Thyroid gland (tissue), 4 donors: ENCODE data around the gene IFT22. TPM values are rescaled to one million over a fixed set of nuclear protein-coding genes. Genes with fewer than 3 reads are reported as not detected.
"Not testable (repeated sequence)": the region's sequence is repeated elsewhere in the genome, so short reads cannot be mapped to it uniquely, and the experiment has no call there.

Experiments
- DNase-seq, 2 donors: peaks; one replicate each; pipeline ENCODE4 v3.0.0-alpha.2; 2019
- H3K27ac ChIP-seq, 3 donors: fragments of 200-600 bp; sonication (generic); 1 replicate in 2 of 3; 2 replicates in 1 of 3; pipeline ENCODE4 v1.5.1; 2016 to 2019; ENCODE audit warnings: mild to moderate bottlenecking in 1 of 3, moderate library complexity in 1 of 3
- H3K27me3 ChIP-seq: fragments of 200-600 bp; sonication (generic); one replicate; pipeline ENCODE4 v1.5.1; 2019
- H3K36me3 ChIP-seq, 2 donors: fragments of 200-600 bp; sonication (generic); one replicate each; pipeline ENCODE4 v1.5.1; 2016 to 2019
- H3K4me1 ChIP-seq, 2 donors: fragments of 200-600 bp; sonication (generic); one replicate each; pipeline ENCODE4 v1.5.1; 2017 to 2019
- H3K4me3 ChIP-seq, 3 donors: fragments of 200-600 bp; sonication (generic); replicated peaks in 1 of 3; 1 replicate in 2 of 3; 2 replicates in 1 of 3; pipeline ENCODE4 v1.5.1; 2016; ENCODE audit warnings: mild to moderate bottlenecking in 1 of 3
- H3K9me3 ChIP-seq: fragments of 200-600 bp; sonication (generic); one replicate; pipeline ENCODE4 v1.5.1; 2017
- POLR2A ChIP-seq, 2 donors: fragments of 450-650 bp; IDR thresholded peaks; one replicate each; pipeline ENCODE4 v1.6.1; 2017; ENCODE audit warnings: antibody characterized with exemption in 2 of 2, mild to moderate bottlenecking in 2 of 2, moderate library complexity in 1 of 2
- WGBS, 2 donors: methylation state at CpG; one replicate each; pipeline ENCODE4 v1.1.5; 2017; 5-methylcytosine and 5-hydroxymethylcytosine counted together
- intact Hi-C: fragments of 100-400 bp; cut with DNase I; formaldehyde crosslinking; loops from one replicate; pipeline ENCODE4 v1.15.1; 2023
- total RNA-seq, 4 donors: library from RNA; depleted of rRNA; stranded (reverse); fragments of >200 nt; gene quantifications; one replicate each; pipeline ENCODE4 v1.2.3, GENCODE V29; 2016
- TF ChIP-seq, protein P1 (sequence below), 6 experiments: fragments of 200-600 bp in 3 of 6; fragments of 450-650 bp in 3 of 6; sonication (generic) in 3 of 6; IDR thresholded peaks; one replicate each; pipeline ENCODE4 v1.5.1; 2016 to 2019; ENCODE audit warnings: antibody characterized with exemption in 6 of 6, mild to moderate bottlenecking in 2 of 6, inconsistent platforms in 1 of 6, moderate library complexity in 1 of 6

IFT22 gene
- total RNA-seq, 4 donors from 2014 or later = 48.2 to 57.2 (median 55.4) TPM

DNA sequence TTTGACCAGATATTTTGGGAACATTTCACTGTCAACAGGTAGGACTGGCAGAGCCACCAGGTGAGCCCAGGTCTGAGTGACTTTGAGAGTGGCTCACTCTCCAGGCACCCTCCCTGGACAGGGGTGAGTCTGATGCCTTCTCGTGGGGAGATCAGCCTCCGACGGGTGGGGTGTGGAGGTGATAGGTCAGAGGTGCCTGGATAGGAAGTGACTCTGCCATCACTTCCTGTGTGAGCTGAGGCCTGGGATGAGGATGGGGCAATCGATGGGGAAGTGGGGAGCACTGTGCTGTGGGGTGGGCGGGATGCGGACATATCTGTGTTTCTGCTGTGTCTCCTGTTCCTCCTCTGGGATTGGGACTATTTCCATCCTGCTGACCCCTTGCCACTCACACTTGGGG is 34.6 kb downstream of the IFT22 start:
- WGBS, 2 donors = 78 to 79% methylated on average over 6 of the region's 6 CpGs
- no peaks in the 10 kb centered on the region for H3K9me3 ChIP-seq
- peaks cover 0 to 4% of the 10 kb centered on the region in 2 donors for H3K4me1 ChIP-seq
- no peaks in the 10 kb centered on the region for H3K36me3 ChIP-seq
- TF ChIP-seq, protein P1, sequence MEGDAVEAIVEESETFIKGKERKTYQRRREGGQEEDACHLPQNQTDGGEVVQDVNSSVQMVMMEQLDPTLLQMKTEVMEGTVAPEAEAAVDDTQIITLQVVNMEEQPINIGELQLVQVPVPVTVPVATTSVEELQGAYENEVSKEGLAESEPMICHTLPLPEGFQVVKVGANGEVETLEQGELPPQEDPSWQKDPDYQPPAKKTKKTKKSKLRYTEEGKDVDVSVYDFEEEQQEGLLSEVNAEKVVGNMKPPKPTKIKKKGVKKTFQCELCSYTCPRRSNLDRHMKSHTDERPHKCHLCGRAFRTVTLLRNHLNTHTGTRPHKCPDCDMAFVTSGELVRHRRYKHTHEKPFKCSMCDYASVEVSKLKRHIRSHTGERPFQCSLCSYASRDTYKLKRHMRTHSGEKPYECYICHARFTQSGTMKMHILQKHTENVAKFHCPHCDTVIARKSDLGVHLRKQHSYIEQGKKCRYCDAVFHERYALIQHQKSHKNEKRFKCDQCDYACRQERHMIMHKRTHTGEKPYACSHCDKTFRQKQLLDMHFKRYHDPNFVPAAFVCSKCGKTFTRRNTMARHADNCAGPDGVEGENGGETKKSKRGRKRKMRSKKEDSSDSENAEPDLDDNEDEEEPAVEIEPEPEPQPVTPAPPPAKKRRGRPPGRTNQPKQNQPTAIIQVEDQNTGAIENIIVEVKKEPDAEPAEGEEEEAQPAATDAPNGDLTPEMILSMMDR (IDR thresholded peaks at IDR 0.05) = no peak
- TF ChIP-seq POLR2A (IDR thresholded peaks at IDR 0.05) = no peak
- no peaks in the 10 kb centered on the region for H3K27me3 ChIP-seq
- no peak overlapping the region for H3K27ac ChIP-seq
- no peak overlapping the region for H3K4me3 ChIP-seq
- intact Hi-C loops = no loop called here
- no peak for DNase-seq

- intact Hi-C loops, H3K27me3 ChIP-seq, H3K27ac ChIP-seq, H3K4me1 ChIP-seq, H3K9me3 ChIP-seq, H3K36me3 ChIP-seq, H3K4me3 ChIP-seq: not testable (repeated sequence)
- WGBS, 2 donors = 22 to 46% methylated on average over 3 of the region's 3 CpGs
- peak; percentile 94 for DNase-seq
- TF ChIP-seq, protein P1 (IDR thresholded peaks at IDR 0.05) = peak in 1 of 6 experiments; percentile 22
These were observed 35.7 kb downstream of the IFT22 start for GRCh38 chr7:101285880-101286279.

DNA sequence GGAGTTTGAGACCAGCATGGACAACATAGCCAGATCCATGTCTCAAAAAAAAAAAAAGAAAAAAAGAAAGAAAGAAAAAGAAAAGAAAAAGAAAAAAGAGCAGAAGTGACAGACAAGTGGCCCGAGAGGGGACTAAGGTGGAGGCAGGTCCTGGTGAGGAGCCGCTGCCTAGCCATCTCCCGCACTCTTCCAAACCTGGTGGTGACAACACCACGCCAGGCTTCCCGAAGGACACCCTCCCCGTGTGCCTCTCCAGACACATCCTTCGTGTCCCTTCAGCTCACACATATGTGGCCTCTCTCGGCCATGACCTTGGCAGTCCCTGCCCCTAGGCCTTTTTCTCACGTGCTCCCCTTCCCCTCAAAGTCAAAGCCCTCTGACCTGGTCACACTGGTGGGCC is 36.4 kb downstream of the IFT22 start:
- intact Hi-C loops = no loop called here
- no peak for DNase-seq
- Histone ChIP-seq H3K4me1 (peaks cover 0 to 4% of the 10 kb centered on the region in 2 donors), H3K9me3 (no peaks in the 10 kb centered on the region), H3K4me3 (no peak overlapping the region), H3K27ac (no peak overlapping the region), H3K36me3 (no peaks in the 10 kb centered on the region), H3K27me3 (no peaks in the 10 kb centered on the region)
- no peak for TF ChIP-seq POLR2A (IDR thresholded peaks at IDR 0.05)
- TF ChIP-seq, protein P1 (IDR thresholded peaks at IDR 0.05) = no peak
- WGBS, 2 donors = 83 to 88% methylated on average over 9 of the region's 9 CpGs

DNA sequence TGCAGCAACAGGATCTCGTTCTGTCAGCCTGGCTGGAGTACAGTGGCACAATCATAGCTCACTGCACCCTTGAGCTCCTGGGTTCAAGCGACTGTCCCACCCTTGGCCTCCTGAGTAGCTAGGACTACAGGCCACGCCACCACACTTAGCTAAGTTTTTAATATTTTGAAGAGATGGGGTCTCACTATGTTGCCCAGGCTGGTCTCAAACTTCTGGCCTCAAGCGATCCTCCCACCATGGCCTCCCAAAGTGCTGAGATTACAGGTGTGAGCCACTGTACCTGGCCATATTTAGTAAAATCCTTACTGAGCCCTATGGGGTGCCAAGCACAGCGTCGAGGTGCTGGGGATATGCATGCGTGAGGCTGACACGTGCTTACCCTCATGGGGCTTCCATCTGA is 40.7 kb downstream of the IFT22 start:
- WGBS, 2 donors = 92 to 96% methylated on average over 8 of the region's 8 CpGs
- H3K4me1 ChIP-seq, H3K27ac ChIP-seq, H3K36me3 ChIP-seq, H3K4me3 ChIP-seq, DNase-seq, H3K27me3 ChIP-seq, H3K9me3 ChIP-seq: not testable (repeated sequence)
- intact Hi-C loops = loop anchor here (5.0 kb wide), 2 partner anchors 89 to 139 kb away; no protein-coding TSS in a partner anchor

DNA sequence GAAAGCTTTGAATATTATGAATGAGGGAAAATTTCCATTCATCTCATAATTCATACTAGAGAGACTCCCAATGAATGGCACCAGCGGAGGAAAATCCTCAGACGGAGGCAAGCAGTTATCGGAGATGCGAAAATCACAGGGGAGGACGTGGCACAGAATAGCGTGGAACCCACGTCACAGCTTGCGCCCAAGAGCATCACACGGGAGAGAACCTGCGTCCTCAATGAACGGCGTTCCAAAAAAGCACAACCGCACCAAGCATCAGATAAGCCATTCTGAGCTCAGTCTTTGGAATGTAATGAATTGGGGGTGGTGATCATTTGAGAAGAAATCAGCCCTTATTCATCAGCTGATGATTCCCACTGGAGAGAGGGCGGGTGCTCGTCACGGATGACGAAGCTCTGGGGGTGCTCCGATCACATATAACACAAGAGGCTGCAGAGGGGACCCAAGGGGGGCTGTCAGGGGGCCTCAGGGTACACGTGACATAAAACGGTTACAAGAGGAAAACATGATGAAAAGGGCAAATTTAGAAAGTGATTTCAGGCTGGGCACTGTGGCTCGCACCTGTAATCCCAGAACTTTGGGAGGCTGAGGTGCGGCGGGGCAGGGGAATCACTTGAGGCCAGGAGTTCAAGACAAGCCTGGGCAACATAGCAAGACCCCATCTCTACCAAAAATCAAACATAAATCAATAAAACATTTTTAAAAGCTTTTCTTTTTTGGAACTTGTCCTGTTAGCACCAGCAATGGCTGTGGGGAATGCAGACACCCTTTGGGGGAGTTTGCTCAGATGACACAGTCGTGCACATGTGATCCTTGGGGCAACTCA is 42.9 kb downstream of the IFT22 start:
- DNase-seq = no peak
- 77 to 84% methylated on average over 24 of the region's 24 CpGs for WGBS, 2 donors
- TF ChIP-seq, protein P1 (IDR thresholded peaks at IDR 0.05) = no peak
- no peak for TF ChIP-seq POLR2A (IDR thresholded peaks at IDR 0.05)
- Histone ChIP-seq H3K9me3 (no peaks in the 10 kb centered on the region), H3K4me1 (peaks cover 0 to 4% of the 10 kb centered on the region in 2 donors), H3K27me3 (no peaks in the 10 kb centered on the region), H3K36me3 (no peaks in the 10 kb centered on the region), H3K27ac (no peak overlapping the region), H3K4me3 (no peak overlapping the region)
- intact Hi-C loops = no loop called here
